Measurements from ENCODE around the gene KRTAP17-1.

The KRTAP17-1 gene

DNA sequence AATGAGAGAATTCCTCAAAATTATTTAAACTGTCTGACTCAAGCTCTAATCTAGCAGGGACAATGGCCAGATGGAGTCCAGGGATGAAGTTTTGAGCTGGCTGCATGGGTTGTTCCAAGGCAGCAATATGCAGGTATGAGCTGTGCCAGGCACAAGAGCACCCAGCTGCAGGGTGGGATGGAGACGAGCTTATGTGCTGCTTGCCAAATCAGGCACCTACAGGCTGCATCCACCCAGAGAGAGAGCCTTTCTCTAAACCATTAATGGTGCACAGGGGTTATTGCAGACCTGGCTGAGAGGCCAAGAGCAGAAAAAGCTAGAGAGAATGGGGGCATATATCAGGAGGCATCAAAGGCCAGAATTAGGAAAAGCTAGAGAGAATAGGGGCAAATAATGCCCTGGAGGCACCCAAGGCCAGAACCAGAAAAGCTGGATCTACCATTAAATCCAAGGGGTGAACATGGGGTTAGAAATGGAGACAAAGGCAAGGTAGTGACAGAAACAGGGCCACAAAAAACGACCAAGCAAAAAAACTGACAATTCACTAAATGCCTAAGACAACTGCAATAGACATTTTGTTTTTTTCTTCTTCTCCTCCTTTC lies 24.2 kb upstream of the KRTAP17-1 start:
- H3K4me3 ChIP-seq (ENCODE audit: control insufficient read depth, low read depth, low read length), result no peak overlapping the region
- DNase-seq (ENCODE audit: low read depth), result no peak

DNA sequence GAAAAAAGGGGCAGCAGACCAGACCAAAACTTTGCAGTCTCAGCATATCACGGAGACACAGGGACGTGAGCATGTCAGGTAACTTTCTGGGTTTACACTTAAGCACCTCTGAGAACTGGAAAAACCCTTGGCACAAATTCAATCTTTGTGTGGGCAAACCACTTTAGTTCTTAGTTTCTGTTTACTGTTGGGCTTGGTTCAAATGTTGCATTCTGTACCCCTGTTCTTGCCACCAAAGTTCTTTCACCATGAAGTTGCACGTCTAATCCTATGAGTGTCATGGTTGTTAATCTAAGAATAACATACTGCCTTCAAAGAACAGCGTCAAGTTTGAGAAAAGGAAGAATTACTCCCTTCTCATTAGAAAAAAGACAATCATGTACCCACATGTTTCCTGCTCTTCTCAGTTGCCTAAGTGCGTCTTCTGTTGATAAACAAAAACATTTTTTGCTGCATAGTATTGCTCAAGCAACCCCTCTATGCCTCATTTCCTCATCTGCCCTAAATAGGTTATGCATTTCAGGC lies 23.5 kb upstream of the KRTAP17-1 start:
- no peak overlapping the region for H3K4me3 ChIP-seq (ENCODE audit: control insufficient read depth, low read depth, low read length)
- no peak for DNase-seq (ENCODE audit: low read depth)
- TF ChIP-seq, protein P1, sequence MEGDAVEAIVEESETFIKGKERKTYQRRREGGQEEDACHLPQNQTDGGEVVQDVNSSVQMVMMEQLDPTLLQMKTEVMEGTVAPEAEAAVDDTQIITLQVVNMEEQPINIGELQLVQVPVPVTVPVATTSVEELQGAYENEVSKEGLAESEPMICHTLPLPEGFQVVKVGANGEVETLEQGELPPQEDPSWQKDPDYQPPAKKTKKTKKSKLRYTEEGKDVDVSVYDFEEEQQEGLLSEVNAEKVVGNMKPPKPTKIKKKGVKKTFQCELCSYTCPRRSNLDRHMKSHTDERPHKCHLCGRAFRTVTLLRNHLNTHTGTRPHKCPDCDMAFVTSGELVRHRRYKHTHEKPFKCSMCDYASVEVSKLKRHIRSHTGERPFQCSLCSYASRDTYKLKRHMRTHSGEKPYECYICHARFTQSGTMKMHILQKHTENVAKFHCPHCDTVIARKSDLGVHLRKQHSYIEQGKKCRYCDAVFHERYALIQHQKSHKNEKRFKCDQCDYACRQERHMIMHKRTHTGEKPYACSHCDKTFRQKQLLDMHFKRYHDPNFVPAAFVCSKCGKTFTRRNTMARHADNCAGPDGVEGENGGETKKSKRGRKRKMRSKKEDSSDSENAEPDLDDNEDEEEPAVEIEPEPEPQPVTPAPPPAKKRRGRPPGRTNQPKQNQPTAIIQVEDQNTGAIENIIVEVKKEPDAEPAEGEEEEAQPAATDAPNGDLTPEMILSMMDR (IDR thresholded peaks at IDR 0.05; ENCODE audit: control insufficient read depth, insufficient read depth, low read depth, low read length, missing control alignments), result no peak

More for the DNA sequence above, 24.2 kb upstream of the KRTAP17-1 start:
- TF ChIP-seq, protein P1 (IDR thresholded peaks at IDR 0.05; ENCODE audit: control insufficient read depth, insufficient read depth, low read depth, low read length, missing control alignments), result no peak

DNA sequence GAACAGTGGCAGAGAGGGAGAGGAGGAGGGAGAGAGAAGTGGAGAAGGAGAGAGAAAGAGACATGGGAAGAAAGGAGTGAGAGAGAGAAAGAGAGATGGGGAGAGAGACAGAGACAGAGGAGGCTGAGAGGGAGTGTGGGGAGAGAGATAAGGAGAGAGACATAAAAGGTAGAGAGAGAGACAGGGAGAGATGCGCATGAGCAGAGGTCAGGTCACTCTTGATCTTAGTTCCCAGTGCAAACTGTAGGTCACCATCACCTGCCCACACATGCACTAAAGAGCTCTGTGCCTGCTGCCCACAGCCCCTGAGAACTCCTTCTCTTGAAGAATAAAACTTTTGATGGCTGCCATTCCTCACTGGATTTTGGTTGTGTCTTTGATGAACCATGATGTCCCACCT lies 20.2 kb upstream of the KRTAP17-1 start:
- no peak overlapping the region for H3K4me3 ChIP-seq (ENCODE audit: control insufficient read depth, low read depth, low read length)
- TF ChIP-seq, protein P1 (IDR thresholded peaks at IDR 0.05; ENCODE audit: control insufficient read depth, insufficient read depth, low read depth, low read length, missing control alignments), result no peak

DNA sequence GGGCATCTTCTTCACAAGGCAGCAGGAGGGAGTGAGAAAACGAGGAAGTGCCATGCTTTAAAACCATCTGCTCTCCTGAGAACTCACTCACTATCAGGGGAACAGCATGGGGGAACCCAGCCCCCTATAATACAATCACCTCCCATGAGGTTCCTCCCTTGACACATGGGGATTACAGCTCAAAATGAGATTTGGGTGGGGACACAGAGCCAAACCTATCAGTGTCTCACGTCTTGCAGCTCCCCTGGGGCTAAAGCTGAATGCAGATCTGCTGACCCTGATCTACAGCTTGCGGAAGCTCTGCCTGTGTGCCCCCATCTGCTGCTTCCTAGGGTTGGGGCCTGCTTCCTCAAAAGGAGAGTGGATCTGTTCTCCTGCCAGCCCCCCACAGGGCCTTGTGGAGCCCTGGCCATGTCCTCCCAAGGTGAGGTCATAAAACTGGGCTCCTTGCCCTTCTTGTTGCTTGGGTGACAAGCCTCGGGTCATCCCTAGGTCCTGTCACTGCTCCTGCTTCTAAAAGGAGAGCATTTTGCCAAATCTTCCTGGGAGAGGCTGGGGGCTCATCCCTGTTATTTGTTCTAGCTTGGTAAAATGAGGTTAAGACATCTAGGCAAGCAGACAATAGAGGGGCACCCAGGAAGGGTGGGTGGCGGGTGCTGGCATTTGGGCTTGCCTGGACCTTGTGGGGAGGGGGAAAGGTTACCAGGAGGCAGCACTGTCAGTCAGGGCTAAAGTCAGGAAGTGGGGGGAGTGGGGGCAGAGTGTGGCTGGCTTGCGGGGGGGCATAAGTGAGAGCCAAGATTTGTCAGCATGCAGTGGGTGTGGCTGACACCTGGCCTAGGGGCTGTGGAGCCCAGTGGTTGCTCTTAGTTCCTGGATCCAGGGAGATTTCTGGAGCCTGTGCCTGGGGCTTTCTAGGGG lies 19.1 kb upstream of the KRTAP17-1 start:
- no peak overlapping the region for H3K4me3 ChIP-seq (ENCODE audit: control insufficient read depth, low read depth, low read length)
- TF ChIP-seq, protein P1 (IDR thresholded peaks at IDR 0.05; ENCODE audit: control insufficient read depth, insufficient read depth, low read depth, low read length, missing control alignments), result no peak
- DNase-seq (ENCODE audit: low read depth), result no peak

More for the DNA sequence above, 20.2 kb upstream of the KRTAP17-1 start:
- DNase-seq (ENCODE audit: low read depth), result no peak

DNA sequence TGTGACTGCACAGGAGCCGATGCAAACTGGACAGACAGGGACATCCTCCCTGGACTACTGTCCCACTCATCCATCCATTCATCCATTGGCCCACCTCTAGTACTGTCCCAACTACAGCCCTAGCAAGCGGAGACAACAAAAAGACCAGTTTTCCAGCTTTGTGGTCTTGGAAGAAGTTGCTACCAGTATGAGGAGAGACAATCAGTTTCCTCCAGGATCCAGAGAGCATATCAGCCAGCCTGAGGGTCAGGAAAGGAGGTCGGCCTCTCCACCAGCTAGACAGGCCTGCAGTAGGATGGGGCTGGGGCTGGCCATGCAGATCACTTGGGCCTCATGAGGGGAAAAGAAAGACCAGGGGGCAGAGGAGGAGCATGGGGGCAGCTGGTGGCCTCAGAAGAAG lies 18.3 kb upstream of the KRTAP17-1 start:
- no peak for DNase-seq (ENCODE audit: low read depth)
- no peak overlapping the region for H3K4me3 ChIP-seq (ENCODE audit: control insufficient read depth, low read depth, low read length)
- TF ChIP-seq, protein P1 (IDR thresholded peaks at IDR 0.05; ENCODE audit: control insufficient read depth, insufficient read depth, low read depth, low read length, missing control alignments), result no peak

DNA sequence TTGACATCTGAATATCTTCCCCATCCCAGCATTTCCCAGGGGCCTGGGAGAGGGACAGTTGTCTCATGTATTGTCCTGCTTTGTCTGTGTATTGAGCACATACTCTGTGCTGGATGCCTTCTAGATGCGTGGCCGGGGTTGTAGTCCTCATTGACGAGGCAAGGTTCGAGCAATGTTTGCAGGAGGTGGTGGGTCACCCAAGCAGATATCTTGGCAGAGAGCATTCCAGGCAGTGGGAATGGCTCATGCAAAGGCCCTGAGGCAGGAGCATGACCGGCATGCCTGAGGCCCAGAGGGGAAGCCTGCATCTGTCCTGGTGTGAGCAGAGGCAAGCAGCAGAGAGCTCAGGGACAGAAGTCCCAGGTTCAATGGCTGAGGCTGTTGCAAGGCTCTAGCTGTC lies 17.6 kb upstream of the KRTAP17-1 start:
- no peak overlapping the region for H3K4me3 ChIP-seq (ENCODE audit: control insufficient read depth, low read depth, low read length)
- TF ChIP-seq, protein P1 (IDR thresholded peaks at IDR 0.05; ENCODE audit: control insufficient read depth, insufficient read depth, low read depth, low read length, missing control alignments), result no peak
- no peak for DNase-seq (ENCODE audit: low read depth)
